ENCODE results near the gene TMC1. TPM values are rescaled to one million over a fixed set of nuclear protein-coding genes. Genes with fewer than 3 reads are reported as not detected.

The TMC1 gene
- polyA plus RNA-seq, 4 donors: 0.12 to 0.25 TPM; not detected in 2

DNA sequence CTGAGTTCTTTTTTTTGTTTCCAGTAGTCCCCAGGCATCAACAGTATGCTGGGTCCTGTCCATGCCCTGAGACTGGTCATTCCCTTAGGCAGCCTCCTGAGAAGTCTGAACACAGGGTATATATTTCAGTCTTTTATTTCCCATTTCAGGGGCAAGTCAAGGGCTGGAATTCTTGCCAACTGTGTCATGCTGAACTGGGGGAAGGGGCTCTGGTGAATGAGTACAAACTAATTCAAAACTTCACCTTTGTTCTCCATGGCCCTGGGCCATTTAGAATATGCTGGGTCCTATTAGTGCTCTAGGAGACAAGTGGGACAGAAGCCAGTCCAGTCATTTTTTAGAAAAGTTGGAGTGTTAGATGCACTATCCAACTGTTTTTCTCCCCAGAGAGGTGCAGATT, 170.3 kb downstream of the TMC1 start:
- no peak for FAIRE-seq
- Histone ChIP-seq H3K4me3 (ENCODE audit: low read depth in 1 of 3, low read length in 3 of 3) (no peak overlapping the region), H3K27me3 (ENCODE audit: control insufficient read depth in 3 of 3, insufficient read depth in 3 of 3, low read length in 3 of 3) (no peaks in the 10 kb centered on the region)

DNA sequence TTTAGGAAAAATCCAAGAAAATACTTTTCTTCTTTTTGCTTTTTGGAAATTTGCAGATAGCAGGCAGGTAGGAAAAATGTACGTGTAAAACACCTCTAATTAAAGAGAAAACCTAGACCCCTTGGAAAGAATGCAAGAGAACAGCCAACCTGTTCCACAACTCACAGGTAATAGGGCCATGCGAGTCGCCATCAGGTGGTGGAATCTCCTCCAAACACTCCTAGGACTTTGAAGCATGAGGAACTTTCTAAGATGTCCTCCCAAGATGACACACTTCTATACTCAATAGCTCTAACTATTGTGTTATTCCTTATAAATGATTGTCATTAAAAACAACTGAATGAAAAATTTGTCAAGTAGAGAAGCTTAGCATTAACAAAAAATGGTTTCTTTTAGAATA, 174.0 kb downstream of the TMC1 start:
- no peaks in the 10 kb centered on the region for H3K27me3 ChIP-seq (ENCODE audit: control insufficient read depth in 3 of 3, insufficient read depth in 3 of 3, low read length in 3 of 3)
- H3K9me3 ChIP-seq (ENCODE audit: control insufficient read depth in 2 of 2, insufficient read depth in 1 of 2, low read depth in 1 of 2, low read length in 1 of 2): no peaks in the 10 kb centered on the region
- no peaks in the 10 kb centered on the region for H3K4me1 ChIP-seq (ENCODE audit: control insufficient read depth in 3 of 3, insufficient read depth in 2 of 3, low read depth in 1 of 3, low read length in 2 of 3)
- H3K27ac ChIP-seq (ENCODE audit: low read depth in 1 of 3, low read length in 2 of 3): no peak overlapping the region
- 82 to 87% (median 85%) methylated on average over 3 of the region's 3 CpGs for WGBS, 3 donors
- H3K4me3 ChIP-seq (ENCODE audit: low read depth in 1 of 3, low read length in 3 of 3): no peak overlapping the region
- no peaks in the 10 kb centered on the region for H3K36me3 ChIP-seq (ENCODE audit: control insufficient read depth in 3 of 3, insufficient read depth in 2 of 3, low read depth in 1 of 3, low read length in 3 of 3)
- FAIRE-seq (no peak), DNase-seq (no peak)

More for the DNA sequence above, 170.3 kb downstream of the TMC1 start:
- Histone ChIP-seq H3K4me1 (ENCODE audit: control insufficient read depth in 3 of 3, insufficient read depth in 2 of 3, low read depth in 1 of 3, low read length in 2 of 3) (no peaks in the 10 kb centered on the region), H3K36me3 (ENCODE audit: control insufficient read depth in 3 of 3, insufficient read depth in 2 of 3, low read depth in 1 of 3, low read length in 3 of 3) (no peaks in the 10 kb centered on the region), H3K27ac (ENCODE audit: low read depth in 1 of 3, low read length in 2 of 3) (no peak overlapping the region), H3K9me3 (ENCODE audit: control insufficient read depth in 2 of 2, insufficient read depth in 1 of 2, low read depth in 1 of 2, low read length in 1 of 2) (no peaks in the 10 kb centered on the region)
- DNase-seq: no peak

DNA sequence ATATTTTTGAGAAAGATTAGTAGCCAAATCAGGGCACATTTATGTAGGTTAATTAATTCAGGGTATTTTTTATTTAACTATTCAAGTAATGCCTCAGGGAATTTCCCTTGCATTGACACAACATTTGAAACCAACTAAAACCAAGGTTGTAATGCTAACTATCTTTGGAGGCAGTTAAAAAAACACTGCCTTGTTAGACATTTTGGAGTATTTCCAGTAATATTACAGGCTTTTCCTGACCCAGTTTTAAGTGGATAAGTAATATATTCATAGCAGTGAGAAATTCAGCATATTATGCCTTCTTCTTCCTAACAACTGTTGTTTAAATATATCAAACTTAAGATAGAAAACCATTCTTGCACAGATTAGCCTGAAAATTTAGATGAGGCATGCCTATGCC, 175.1 kb downstream of the TMC1 start:
- no peak for FAIRE-seq
- no peaks in the 10 kb centered on the region for H3K4me1 ChIP-seq (ENCODE audit: control insufficient read depth in 3 of 3, insufficient read depth in 2 of 3, low read depth in 1 of 3, low read length in 2 of 3)
- H3K36me3 ChIP-seq (ENCODE audit: control insufficient read depth in 3 of 3, insufficient read depth in 2 of 3, low read depth in 1 of 3, low read length in 3 of 3): no peaks in the 10 kb centered on the region
- no peaks in the 10 kb centered on the region for H3K27me3 ChIP-seq (ENCODE audit: control insufficient read depth in 3 of 3, insufficient read depth in 3 of 3, low read length in 3 of 3)
- H3K9me3 ChIP-seq (ENCODE audit: control insufficient read depth in 2 of 2, insufficient read depth in 1 of 2, low read depth in 1 of 2, low read length in 1 of 2): no peaks in the 10 kb centered on the region
- no peak overlapping the region for H3K4me3 ChIP-seq (ENCODE audit: low read depth in 1 of 3, low read length in 3 of 3)
- no peak for DNase-seq
- H3K27ac ChIP-seq (ENCODE audit: low read depth in 1 of 3, low read length in 2 of 3): no peak overlapping the region

DNA sequence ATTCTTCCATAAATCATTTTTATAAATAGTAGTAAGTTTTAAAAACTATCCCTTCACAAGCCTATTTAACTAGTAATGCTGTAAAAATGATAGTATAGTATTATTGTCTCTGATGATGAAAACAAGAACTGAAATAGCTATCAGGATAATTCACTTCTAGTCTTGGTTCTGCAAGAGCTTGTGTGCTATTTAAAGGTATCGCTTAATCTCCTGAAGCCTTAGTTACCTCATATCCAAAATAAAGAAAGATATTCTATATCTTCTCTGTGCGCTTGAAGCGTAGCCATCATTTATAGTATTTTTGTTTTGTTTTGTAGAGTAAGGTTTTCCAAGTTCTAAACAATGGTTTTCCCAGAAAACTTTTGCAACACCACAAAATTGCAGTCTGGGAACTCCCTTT, 180.1 kb downstream of the TMC1 start:
- FAIRE-seq: no peak
- Histone ChIP-seq H3K4me1 (ENCODE audit: control insufficient read depth in 3 of 3, insufficient read depth in 2 of 3, low read depth in 1 of 3, low read length in 2 of 3) (no peaks in the 10 kb centered on the region), H3K36me3 (ENCODE audit: control insufficient read depth in 3 of 3, insufficient read depth in 2 of 3, low read depth in 1 of 3, low read length in 3 of 3) (no peaks in the 10 kb centered on the region), H3K9me3 (ENCODE audit: control insufficient read depth in 2 of 2, insufficient read depth in 1 of 2, low read depth in 1 of 2, low read length in 1 of 2) (no peaks in the 10 kb centered on the region), H3K27me3 (ENCODE audit: control insufficient read depth in 3 of 3, insufficient read depth in 3 of 3, low read length in 3 of 3) (no peaks in the 10 kb centered on the region), H3K27ac (ENCODE audit: low read depth in 1 of 3, low read length in 2 of 3) (no peak overlapping the region), H3K4me3 (ENCODE audit: low read depth in 1 of 3, low read length in 3 of 3) (no peak overlapping the region)
- no peak for DNase-seq
- WGBS, 3 donors: 92 to 93% (median 93%) methylated on average over 3 of the region's 3 CpGs

DNA sequence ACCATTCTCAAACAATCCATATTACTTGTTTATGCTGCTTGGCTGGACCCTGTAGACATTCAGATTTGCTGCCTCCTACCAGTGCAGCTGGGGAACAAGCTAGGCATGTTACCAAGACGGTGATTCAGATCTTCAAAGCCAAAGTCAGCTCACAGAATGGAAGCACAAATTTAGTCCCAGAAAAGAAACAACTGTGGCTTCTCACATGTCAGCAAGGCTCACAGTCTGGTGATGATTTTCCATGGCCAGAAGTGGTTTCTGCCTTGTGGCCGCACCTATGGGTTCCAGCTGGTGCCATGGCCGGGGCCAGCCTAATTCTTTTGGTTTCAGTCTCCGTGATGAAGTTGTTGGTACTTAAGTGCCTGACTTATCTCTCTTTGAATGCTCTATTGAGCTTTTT, 182.2 kb downstream of the TMC1 start:
- no peak for FAIRE-seq
- no peaks in the 10 kb centered on the region for H3K36me3 ChIP-seq (ENCODE audit: control insufficient read depth in 3 of 3, insufficient read depth in 2 of 3, low read depth in 1 of 3, low read length in 3 of 3)
- H3K9me3 ChIP-seq (ENCODE audit: control insufficient read depth in 2 of 2, insufficient read depth in 1 of 2, low read depth in 1 of 2, low read length in 1 of 2): no peaks in the 10 kb centered on the region
- no peak for DNase-seq
- no peaks in the 10 kb centered on the region for H3K27me3 ChIP-seq (ENCODE audit: control insufficient read depth in 3 of 3, insufficient read depth in 3 of 3, low read length in 3 of 3)
- no peak overlapping the region for H3K4me3 ChIP-seq (ENCODE audit: low read depth in 1 of 3, low read length in 3 of 3)
- WGBS, 3 donors: 80 to 92% (median 81%) methylated on average over 4 of the region's 4 CpGs
- no peaks in the 10 kb centered on the region for H3K4me1 ChIP-seq (ENCODE audit: control insufficient read depth in 3 of 3, insufficient read depth in 2 of 3, low read depth in 1 of 3, low read length in 2 of 3)
- no peak overlapping the region for H3K27ac ChIP-seq (ENCODE audit: low read depth in 1 of 3, low read length in 2 of 3)

DNA sequence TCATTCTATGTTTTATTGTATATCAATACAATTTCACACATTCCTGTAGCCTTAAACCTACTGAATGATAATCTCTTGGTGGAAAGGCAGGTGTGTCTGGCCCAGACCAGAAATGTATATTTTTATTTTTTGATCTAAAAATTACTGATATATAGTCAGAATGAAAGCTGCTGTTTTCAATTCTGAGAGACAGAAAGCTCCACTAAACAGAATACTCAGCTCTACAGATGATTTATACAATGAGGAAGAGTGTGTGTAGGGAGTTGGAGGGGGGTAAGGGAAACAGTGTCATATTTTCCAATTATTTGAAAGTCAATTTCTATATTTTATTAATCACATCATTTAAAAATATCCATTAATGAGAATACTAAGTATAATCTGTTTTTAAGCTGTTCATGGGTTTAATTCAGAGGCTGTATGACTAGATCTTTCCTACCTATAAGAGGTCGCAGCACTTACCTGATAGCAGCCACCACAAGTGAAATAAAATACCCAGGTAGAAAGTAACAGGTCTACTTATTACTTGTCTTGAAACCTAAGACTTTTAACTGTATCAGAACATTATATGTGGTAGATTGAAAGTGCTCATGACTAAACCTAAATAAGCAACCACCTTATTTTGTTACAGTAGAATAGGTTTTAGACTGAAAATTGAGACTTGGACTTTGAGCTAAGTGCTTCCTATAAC, 183.4 kb downstream of the TMC1 start:
- H3K36me3 ChIP-seq (ENCODE audit: control insufficient read depth in 3 of 3, insufficient read depth in 2 of 3, low read depth in 1 of 3, low read length in 3 of 3): no peaks in the 10 kb centered on the region
- FAIRE-seq (no peak), DNase-seq (no peak)
- H3K27me3 ChIP-seq (ENCODE audit: control insufficient read depth in 3 of 3, insufficient read depth in 3 of 3, low read length in 3 of 3): no peaks in the 10 kb centered on the region
- H3K4me1 ChIP-seq (ENCODE audit: control insufficient read depth in 3 of 3, insufficient read depth in 2 of 3, low read depth in 1 of 3, low read length in 2 of 3): no peaks in the 10 kb centered on the region
- no peaks in the 10 kb centered on the region for H3K9me3 ChIP-seq (ENCODE audit: control insufficient read depth in 2 of 2, insufficient read depth in 1 of 2, low read depth in 1 of 2, low read length in 1 of 2)
- no peak overlapping the region for H3K27ac ChIP-seq (ENCODE audit: low read depth in 1 of 3, low read length in 2 of 3)
- no peak overlapping the region for H3K4me3 ChIP-seq (ENCODE audit: low read depth in 1 of 3, low read length in 3 of 3)
- WGBS, 3 donors: 85 to 88% (median 88%) methylated on average over 1 of the region's 1 CpG

DNA sequence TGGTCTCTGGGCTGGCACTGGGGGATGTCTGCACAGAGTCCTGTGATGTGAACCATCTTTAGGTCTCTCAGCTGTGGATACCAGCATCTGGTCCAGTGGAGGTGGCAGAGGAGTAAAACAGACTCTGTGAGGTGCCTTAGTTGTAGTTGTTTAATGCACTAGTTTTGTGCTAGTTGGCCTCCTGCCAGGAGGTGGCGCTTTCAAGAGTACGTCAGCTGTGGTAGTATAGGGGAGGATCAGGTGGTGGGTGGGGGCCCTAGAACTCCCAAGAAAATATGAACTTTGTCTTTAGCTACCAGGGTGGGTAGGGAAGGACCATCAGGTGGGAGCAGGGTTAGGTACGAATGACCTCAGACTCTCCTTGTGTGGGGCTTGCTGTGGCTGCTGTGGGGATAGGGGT, 197.1 kb downstream of the TMC1 start:
- Histone ChIP-seq H3K27me3 (ENCODE audit: control insufficient read depth in 3 of 3, insufficient read depth in 3 of 3, low read length in 3 of 3) (no peaks in the 10 kb centered on the region), H3K4me1 (ENCODE audit: control insufficient read depth in 3 of 3, insufficient read depth in 2 of 3, low read depth in 1 of 3, low read length in 2 of 3) (no peaks in the 10 kb centered on the region), H3K9me3 (ENCODE audit: control insufficient read depth in 2 of 2, insufficient read depth in 1 of 2, low read depth in 1 of 2, low read length in 1 of 2) (peaks cover 0 to 7% of the 10 kb centered on the region in 2 donors), H3K4me3 (ENCODE audit: low read depth in 1 of 3, low read length in 3 of 3) (no peak overlapping the region), H3K27ac (ENCODE audit: low read depth in 1 of 3, low read length in 2 of 3) (no peak overlapping the region), H3K36me3 (ENCODE audit: control insufficient read depth in 3 of 3, insufficient read depth in 2 of 3, low read depth in 1 of 3, low read length in 3 of 3) (no peaks in the 10 kb centered on the region)
- no peak for DNase-seq
- 80 to 85% (median 82%) methylated on average over 3 of the region's 3 CpGs for WGBS, 3 donors
- FAIRE-seq: no peak

DNA sequence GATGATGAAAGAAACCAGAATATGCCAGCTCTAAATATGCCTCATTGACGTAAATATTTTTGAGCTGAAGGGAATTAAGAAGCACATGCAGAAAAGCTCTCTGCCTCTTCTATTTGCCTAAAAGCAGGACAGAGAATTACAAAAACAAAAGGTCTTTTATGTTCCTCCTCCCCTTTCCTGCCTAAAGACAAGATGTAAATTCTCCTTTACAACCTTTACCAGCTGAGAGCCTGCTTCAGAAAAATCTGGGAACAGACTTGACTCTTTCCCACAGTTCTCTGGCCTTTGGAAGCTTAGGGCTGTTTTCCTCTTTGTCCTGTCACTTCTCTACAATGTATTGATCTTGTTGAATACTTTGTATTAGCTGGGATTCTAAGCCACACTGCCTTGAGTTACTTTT, 199.7 kb downstream of the TMC1 start:
- 71 to 94% (median 81%) methylated on average over 1 of the region's 1 CpG for WGBS, 3 donors
- Histone ChIP-seq H3K27ac (ENCODE audit: low read depth in 1 of 3, low read length in 2 of 3) (no peak overlapping the region), H3K36me3 (ENCODE audit: control insufficient read depth in 3 of 3, insufficient read depth in 2 of 3, low read depth in 1 of 3, low read length in 3 of 3) (no peaks in the 10 kb centered on the region), H3K4me3 (ENCODE audit: low read depth in 1 of 3, low read length in 3 of 3) (no peak overlapping the region), H3K9me3 (ENCODE audit: control insufficient read depth in 2 of 2, insufficient read depth in 1 of 2, low read depth in 1 of 2, low read length in 1 of 2) (peaks cover 0 to 7% of the 10 kb centered on the region in 2 donors), H3K27me3 (ENCODE audit: control insufficient read depth in 3 of 3, insufficient read depth in 3 of 3, low read length in 3 of 3) (no peaks in the 10 kb centered on the region), H3K4me1 (ENCODE audit: control insufficient read depth in 3 of 3, insufficient read depth in 2 of 3, low read depth in 1 of 3, low read length in 2 of 3) (no peaks in the 10 kb centered on the region)
- FAIRE-seq (no peak), DNase-seq (no peak)

DNA sequence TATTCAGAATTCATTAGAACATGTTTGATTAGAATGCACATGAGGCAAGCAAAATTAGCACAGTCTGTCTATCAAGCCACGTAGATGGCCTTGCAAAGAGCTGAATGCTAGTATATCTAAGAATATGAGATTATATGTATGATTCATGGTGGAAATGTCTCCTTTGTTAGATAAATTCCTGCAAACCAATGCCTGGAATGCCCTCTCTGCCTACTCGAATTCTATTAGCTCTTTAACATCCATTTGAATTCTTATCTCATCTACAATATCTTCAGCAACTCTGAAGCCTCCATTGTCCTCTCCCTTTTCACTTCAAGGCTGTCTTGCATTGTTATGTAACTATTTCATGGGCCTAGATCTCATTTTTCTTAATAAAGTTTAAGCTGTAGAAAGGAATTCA, 205.5 kb downstream of the TMC1 start:
- H3K27me3 ChIP-seq (ENCODE audit: control insufficient read depth in 3 of 3, insufficient read depth in 3 of 3, low read length in 3 of 3): no peaks in the 10 kb centered on the region
- FAIRE-seq: no peak
- 55 to 69% (median 63%) methylated on average over 2 of the region's 2 CpGs for WGBS, 3 donors

More for the DNA sequence above, 205.5 kb downstream of the TMC1 start:
- H3K36me3 ChIP-seq (ENCODE audit: control insufficient read depth in 3 of 3, insufficient read depth in 2 of 3, low read depth in 1 of 3, low read length in 3 of 3): no peaks in the 10 kb centered on the region
- no peaks in the 10 kb centered on the region for H3K4me1 ChIP-seq (ENCODE audit: control insufficient read depth in 3 of 3, insufficient read depth in 2 of 3, low read depth in 1 of 3, low read length in 2 of 3)
- DNase-seq: no peak
- H3K27ac ChIP-seq (ENCODE audit: low read depth in 1 of 3, low read length in 2 of 3): no peak overlapping the region
- no peaks in the 10 kb centered on the region for H3K9me3 ChIP-seq (ENCODE audit: control insufficient read depth in 2 of 2, insufficient read depth in 1 of 2, low read depth in 1 of 2, low read length in 1 of 2)
- no peak overlapping the region for H3K4me3 ChIP-seq (ENCODE audit: low read depth in 1 of 3, low read length in 3 of 3)
